ENCODE data around the gene PARVB. TPM values are rescaled to one million over a fixed set of nuclear protein-coding genes. Genes with fewer than 3 reads are reported as not detected.

The PARVB gene
- total RNA-seq, 1 donor from 2014 or later: 6.6 TPM

- no peak for DNase-seq
Observed at GRCh38 chr22:44185237-44186120, 161.4 kb downstream of the PARVB start.

DNA sequence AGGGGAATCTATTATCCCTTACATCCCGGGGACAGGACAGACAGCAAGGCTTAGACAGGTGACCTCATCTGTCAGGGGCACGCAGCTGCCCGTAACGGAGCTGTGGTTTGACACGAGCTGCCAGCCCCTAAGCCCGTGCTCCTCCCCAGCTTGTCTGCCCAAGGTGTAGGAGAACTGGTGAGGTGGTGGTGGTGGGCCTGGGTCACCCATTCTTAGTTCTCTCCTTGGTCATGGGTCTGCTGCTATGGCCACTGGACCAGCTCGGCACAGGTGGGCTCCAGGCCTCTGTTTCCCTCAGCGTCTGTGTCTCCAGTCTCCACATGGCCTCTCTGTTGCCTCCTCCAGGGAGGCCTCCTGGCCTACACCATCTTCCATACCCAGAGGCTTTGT lies 162.0 kb downstream of the PARVB start:
- no peak for DNase-seq

DNA sequence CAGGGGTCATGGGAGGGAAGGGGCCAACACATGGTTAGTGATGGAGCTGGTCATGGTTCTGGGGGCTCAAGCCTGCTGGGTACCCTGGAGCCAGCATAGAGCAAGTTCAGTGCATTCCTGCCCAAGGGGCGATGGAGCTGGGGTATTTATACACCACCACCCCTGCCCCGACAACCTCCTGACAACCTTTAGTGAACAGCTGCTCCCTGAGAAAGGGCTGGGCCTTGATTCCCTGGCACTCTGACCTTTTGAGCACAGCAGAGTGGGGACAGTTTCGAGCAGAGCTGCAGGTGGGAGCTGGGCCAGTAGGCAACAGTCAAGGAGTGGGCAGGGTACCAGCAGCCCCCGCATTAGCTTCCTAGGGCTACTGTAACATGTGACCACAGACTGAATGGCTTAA lies 162.6 kb downstream of the PARVB start:
- DNase-seq: no peak

- no peak for DNase-seq
Observed at GRCh38 chr22:44187652-44188230, 163.6 kb downstream of the PARVB start.

DNA sequence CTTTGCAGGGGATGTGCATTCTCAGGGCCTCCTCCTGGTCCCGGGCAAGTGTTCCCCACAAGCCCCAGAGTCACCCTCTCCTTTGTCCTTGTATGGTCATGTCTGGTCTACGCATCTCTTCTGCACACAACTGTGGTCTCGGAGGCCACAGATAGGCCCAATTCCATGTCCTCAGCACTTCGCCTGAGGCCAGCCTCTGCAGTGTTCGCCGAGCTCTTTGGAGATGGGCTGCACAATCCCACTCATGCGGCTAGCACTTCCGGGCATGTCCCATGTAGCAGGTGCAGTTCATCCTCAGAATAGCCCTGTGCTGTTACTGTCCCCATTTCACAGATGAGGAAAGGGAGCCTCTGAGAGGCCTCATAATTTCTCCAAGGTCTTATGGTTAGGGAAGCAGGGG lies 164.2 kb downstream of the PARVB start:
- DNase-seq: no peak

DNA sequence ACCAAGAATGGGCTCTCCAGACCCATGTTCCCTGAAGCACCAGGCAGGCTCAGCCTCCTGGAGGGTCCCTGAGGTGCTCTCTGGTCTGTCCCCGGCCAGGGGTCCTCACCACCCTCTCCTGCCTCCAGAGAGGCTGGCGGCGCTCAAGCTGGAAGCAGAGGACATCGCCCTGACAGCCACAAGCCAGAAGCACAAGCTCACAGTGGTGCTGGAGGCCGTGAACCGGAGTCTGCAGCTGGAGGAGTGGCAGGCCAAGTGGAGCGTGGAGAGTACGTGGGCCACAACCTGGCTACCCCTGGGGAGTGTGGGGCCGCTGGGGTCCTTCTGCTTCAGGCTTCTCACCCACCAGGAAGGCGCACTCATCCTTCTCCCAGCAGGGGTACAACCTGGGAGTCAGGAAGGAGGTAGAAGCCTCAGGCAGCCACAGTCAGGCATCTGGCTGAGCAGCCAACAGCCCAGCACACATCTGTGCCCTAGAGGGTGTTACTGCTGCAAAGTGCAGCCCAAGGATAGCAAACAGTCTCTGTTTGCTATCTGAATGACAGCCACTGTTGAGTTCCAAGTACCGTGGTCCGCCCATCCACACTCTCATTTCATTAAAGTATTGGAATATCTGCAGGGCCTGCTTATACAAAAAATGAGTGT lies 165.0 kb downstream of the PARVB start:
- DNase-seq: no peak

GRCh38 chr22:44190381-44190976 lies 166.4 kb downstream of the PARVB start:
- no peak for DNase-seq

DNA sequence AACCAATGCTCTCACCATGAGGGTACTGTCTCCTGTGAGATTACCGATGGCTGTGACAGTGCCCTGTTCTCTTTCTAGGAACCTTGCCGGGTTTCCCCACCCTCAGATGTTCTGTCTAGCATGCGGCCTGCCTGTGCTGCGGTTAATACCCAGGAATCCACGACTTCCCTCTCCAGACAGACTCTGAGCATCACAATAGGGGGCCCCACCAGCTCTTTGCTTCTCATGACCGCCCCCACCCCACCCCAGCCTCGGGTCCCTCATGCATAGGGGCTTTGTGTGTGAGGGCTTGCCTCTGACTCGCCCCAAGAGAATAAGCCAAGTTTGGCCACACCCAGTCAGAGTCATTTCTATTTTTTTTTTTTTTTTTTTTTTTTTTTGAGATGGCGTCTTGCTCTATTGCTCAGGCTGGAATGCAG lies 166.9 kb downstream of the PARVB start:
- DNase-seq: no peak

DNA sequence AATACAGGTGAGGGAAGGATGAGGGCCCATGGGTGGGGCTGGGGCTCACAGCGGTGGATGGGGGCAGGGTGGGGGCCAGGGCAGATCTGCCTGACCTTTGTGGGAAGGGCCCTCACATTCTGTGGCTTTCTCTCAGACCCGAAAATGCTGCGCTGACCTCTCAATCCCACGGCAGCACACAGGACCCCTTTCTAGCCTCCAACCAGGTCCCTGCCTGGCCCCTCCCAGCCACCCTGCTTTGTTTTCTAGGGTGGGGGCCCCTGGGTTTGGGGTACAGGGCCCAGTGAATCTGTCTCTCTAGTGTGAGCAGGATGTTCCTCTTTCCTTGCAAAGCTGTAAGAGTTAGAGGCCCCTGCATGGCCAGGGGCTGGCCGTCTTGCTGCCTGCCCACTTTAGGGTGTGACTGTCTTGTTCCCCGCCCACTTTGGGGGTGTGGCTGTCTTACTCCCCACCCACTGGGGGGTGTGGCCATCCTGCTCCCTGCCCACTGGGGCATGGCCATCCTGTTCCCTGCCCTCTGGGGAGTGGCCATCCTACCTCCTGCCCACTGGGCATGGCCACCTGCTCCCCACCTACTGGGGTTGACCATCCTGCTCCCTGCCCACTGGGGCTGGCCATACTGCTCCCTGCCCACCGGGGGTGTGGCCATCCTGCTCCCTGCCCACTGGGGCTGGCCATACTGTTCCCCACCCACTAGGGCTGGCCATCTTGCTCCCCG lies 168.2 kb downstream of the PARVB start:
- DNase-seq: no peak

GRCh38 chr22:44192816-44193534 lies 168.9 kb downstream of the PARVB start:
- DNase-seq: no peak

- no peak for DNase-seq
Observed at GRCh38 chr22:44193535-44193891, 169.4 kb downstream of the PARVB start.

DNA sequence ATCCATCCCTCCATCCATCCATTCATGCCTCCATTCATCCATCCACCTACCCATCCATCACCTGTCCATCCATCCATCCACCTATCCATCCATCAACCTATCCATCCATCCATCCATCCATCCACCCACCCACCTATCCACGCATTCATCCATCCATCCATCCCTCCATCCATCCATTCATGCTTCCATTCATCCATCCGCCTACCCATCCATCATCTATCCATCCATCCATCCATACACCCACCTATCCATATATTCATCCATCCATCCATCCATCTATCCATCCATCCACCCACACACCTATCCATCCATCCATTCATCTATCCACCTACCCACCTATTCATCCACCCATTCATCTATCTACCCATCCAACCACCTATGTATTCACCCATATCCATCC lies 170.5 kb downstream of the PARVB start:
- DNase-seq: no peak

DNA sequence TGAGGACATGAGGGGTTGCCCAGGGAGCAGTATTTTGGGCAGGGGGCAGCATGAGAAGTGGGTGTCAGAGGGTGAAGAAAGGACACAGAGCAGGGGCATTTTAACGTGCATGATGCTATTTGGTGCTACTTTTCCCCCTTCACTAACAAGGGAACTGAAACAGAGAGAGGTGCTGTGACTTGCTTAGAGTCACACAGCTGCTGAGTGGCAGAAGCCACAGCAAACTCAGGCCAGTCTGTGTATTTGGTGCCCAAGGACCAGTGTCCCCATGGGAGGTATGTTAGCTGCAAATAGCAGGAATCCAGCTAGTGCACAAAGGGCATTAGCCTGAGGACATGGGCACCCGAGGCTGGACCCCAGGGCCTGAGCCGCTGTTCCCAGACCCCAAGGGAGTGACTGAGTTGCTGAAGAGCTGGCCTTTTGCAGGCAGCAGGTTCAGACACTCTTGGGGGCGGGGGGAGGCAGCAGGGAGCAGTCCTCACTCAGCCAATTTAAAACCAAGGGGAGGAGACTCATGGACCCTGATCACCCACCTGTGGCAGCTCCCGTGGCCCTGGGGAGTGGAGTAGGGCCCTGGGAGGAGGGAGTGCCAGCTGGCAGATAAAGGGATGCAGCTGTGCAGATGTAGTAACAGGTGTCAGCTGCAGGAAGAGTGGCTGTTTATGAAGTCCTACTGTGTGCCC lies 171.2 kb downstream of the PARVB start:
- no peak for DNase-seq

GRCh38 chr22:44196241-44196640 lies 172.1 kb downstream of the PARVB start:
- DNase-seq: no peak

- DNase-seq: no peak
Observed at GRCh38 chr22:44196731-44197131, 172.6 kb downstream of the PARVB start.

GRCh38 chr22:44197271-44197670 lies 173.2 kb downstream of the PARVB start:
- DNase-seq: no peak

DNA sequence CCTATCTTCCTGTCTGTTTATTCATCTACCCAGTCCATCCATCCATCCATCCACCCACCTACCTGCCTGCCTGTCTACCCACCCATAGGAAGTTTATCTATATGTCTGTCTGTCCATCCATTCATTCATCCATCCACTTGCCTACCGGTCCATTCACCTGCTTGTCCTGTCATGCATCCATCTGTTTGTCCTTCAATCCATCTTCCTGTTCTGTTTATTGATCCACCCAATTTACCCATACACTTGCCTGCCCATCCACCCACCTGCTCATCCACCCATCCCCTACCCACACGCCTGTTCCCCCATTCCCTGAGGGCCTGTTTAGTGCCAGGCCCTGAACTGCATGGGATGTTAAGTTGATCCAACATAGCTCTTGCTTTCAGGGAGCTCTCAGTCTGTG lies 175.1 kb downstream of the PARVB start:
- no peak for DNase-seq

- DNase-seq: no peak
Observed at GRCh38 chr22:44199866-44200265, 175.8 kb downstream of the PARVB start.

DNA sequence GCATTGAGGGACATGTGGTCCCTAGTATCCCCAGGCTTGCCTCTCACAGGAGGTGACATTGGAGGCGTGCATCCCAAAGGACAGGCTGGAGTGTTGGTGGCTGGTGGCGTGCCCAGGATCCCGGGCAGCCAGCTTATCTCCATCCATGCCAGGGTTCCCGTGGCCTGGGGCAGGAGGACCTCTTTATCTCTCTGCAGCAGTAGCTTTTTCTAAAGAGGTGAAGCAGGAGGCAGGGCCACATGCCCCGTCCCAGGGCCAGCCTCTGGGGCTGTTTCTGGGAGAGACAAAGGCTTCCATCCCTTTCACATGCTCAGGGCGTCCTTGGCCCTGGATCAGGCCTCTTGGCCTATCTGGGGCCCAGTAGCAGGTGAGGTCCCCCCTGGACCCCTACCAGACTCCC lies 176.3 kb downstream of the PARVB start:
- no peak for DNase-seq

DNA sequence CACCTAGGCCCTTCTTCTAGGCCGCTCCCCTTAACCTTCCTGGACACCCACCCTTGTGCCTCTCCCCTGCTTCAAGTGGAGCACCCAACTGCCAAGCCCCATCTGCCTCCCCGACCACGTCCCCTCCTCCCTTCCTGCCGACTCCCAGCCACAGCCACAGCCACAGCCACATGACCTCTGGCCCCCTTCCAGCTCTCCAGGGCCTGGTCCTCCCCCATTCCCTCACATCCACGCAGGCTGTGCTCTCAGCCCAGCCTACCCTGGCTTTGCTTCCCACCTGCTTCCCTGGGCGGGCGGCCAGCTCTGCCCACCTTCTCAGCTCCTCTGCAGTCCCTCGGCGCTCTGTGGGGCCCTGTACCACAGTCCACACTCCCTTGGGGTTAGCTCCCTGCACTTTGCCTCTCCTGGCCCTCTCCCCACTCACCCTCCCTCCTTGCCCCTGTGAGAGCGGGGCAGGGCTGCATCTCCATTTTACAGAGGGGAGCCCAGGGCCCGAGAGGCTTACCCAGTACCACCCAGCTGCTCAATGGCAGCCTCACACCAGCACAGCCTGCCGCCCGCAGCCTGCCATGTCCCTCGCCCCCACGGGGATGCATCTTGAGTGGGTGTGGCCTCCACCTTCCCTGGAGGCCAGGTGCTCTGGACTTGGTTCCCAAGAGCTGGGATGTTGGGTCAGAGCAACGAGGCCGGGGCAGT lies 176.9 kb downstream of the PARVB start:
- DNase-seq: no peak

- no peak for DNase-seq
Observed at GRCh38 chr22:44201665-44202064, 177.6 kb downstream of the PARVB start.

Measured in skin of body (tissue), 2 donors.